BLaER1 (cell line): Measurements from ENCODE around the gene SREBF2.
"Not testable (repeated sequence)": the region's sequence is repeated elsewhere in the genome, so short reads cannot be mapped to it uniquely, and the experiment has no call there.

ENCODE experiments used
- H3K27ac ChIP-seq: shearing (Covaris generic); formaldehyde crosslinking; 2 replicates; pipeline ENCODE4 v1.8.1; 2022
- H3K27me3 ChIP-seq: shearing (Covaris generic); formaldehyde crosslinking; 2 replicates; pipeline ENCODE4 v1.8.1; 2022
- H3K36me3 ChIP-seq: shearing (Covaris generic); formaldehyde crosslinking; 2 replicates; pipeline ENCODE4 v1.8.1; 2022
- H3K4me1 ChIP-seq: shearing (Covaris generic); formaldehyde crosslinking; 2 replicates; pipeline ENCODE4 v1.8.1; 2022
- H3K4me2 ChIP-seq: shearing (Covaris generic); formaldehyde crosslinking; 2 replicates; pipeline ENCODE4 v1.8.1; 2022
- H3K4me3 ChIP-seq: shearing (Covaris generic); formaldehyde crosslinking; 2 replicates; pipeline ENCODE4 v1.8.1; 2022
- H3K9ac ChIP-seq: shearing (Covaris generic); formaldehyde crosslinking; 2 replicates; pipeline ENCODE4 v1.8.1; 2022
- H3K9me3 ChIP-seq: shearing (Covaris generic); formaldehyde crosslinking; 2 replicates; pipeline ENCODE4 v1.8.1; 2022
- H4K20me1 ChIP-seq: shearing (Covaris generic); formaldehyde crosslinking; 2 replicates; pipeline ENCODE4 v1.8.1; 2022
- Cebpa-rat ChIP-seq: shearing (Covaris generic); IDR thresholded peaks from 2 replicates; pipeline ENCODE4 v1.8.1; 2022

The SREBF2 gene

GRCh38 chr22:41936894-41937169 is 103.9 kb downstream of the SREBF2 start:
- Histone ChIP-seq H3K36me3 (peaks cover 14% of the 10 kb centered on the region), H3K4me3 (0 out of 2 replicates have a peak overlapping the region, but pooled peaks have one; percentile 12), H3K4me2 (peak overlapping the region; percentile 95), H3K9ac (peak overlapping the region; percentile 81), H3K4me1 (peaks cover 99% of the 10 kb centered on the region), H3K9me3 (no peaks in the 10 kb centered on the region), H3K27me3 (no peaks in the 10 kb centered on the region), H3K27ac (peak overlapping the region; percentile 91), H4K20me1 (peaks cover 7% of the 10 kb centered on the region; the same call in 1 of the 2 replicates)
- no peak for TF ChIP-seq Cebpa-rat

GRCh38 chr22:41939981-41940831 is 107.3 kb downstream of the SREBF2 start:
- Histone ChIP-seq H3K4me2 (peak overlapping the region; percentile 95), H3K9ac (peak overlapping the region; percentile 79), H3K36me3 (peaks cover 48% of the 10 kb centered on the region), H3K27ac (peak overlapping the region; percentile 81), H3K4me3 (peak overlapping the region; percentile 60), H4K20me1 (peaks cover 7% of the 10 kb centered on the region; the same call in 1 of the 2 replicates), H3K27me3 (no peaks in the 10 kb centered on the region), H3K4me1 (peaks cover 85% of the 10 kb centered on the region), H3K9me3 (no peaks in the 10 kb centered on the region)
- TF ChIP-seq Cebpa-rat: no peak

- Histone ChIP-seq H3K36me3 (peaks cover 49% of the 10 kb centered on the region), H3K27me3 (no peaks in the 10 kb centered on the region), H4K20me1 (peaks cover 7% of the 10 kb centered on the region; the same call in 1 of the 2 replicates), H3K9ac (peak overlapping the region; percentile 79), H3K4me1 (peaks cover 85% of the 10 kb centered on the region), H3K9me3 (no peaks in the 10 kb centered on the region), H3K4me3 (peak overlapping the region; percentile 44), H3K4me2 (peak overlapping the region; percentile 95), H3K27ac (peak overlapping the region; percentile 81)
- TF ChIP-seq Cebpa-rat: no peak
Measured at GRCh38 chr22:41940832-41941765, 108.2 kb downstream of the SREBF2 start.

- Histone ChIP-seq H4K20me1 (peaks cover 7% of the 10 kb centered on the region; the same call in 1 of the 2 replicates), H3K27me3 (no peaks in the 10 kb centered on the region; the same call in 1 of the 2 replicates), H3K9me3 (no peaks in the 10 kb centered on the region), H3K27ac (no peak overlapping the region), H3K9ac (peak overlapping the region; percentile 92; the same call in 1 of the 2 replicates), H3K4me1 (peaks cover 77% of the 10 kb centered on the region), H3K4me2 (peak overlapping the region; percentile 8; the same call in 1 of the 2 replicates), H3K36me3 (peaks cover 45% of the 10 kb centered on the region), H3K4me3 (no peak overlapping the region)
- no peak for TF ChIP-seq Cebpa-rat
Measured at GRCh38 chr22:41943661-41944209, 110.8 kb downstream of the SREBF2 start.

- Histone ChIP-seq H3K9ac (peak within 1 kb of the TSS; percentile 92), H3K9me3 (no peaks in the 10 kb centered on the region), H3K36me3 (peaks cover 35% of the 10 kb centered on the region), H3K4me2 (peak within 1 kb of the TSS; percentile 99), H3K4me1 (peaks cover 78% of the 10 kb centered on the region), H3K4me3 (peak within 1 kb of the TSS; percentile 91), H3K27me3 (no peaks in the 10 kb centered on the region; the same call in 1 of the 2 replicates), H3K27ac (peak within 1 kb of the TSS; percentile 88), H4K20me1 (no peaks in the 10 kb centered on the region)
- TF ChIP-seq Cebpa-rat: no peak
Measured at GRCh38 chr22:41946629-41947423, 113.9 kb downstream of the SREBF2 start, which contains the start of gene CENPM. Gene CENPM, minus strand, starts transcription at chr22:41947152. Its CDS starts 76 bp downstream, at chr22:41947076.

GRCh38 chr22:41947424-41948080 is 114.6 kb downstream of the SREBF2 start:
- H3K27me3 ChIP-seq: no peaks in the 10 kb centered on the region; the same call in 1 of the 2 replicates
- H3K27ac ChIP-seq: peak overlapping the region; percentile 88
- H3K9ac ChIP-seq: peak overlapping the region; percentile 92
- H4K20me1 ChIP-seq: no peaks in the 10 kb centered on the region
- H3K36me3 ChIP-seq: peaks cover 27% of the 10 kb centered on the region
- peak overlapping the region; percentile 99 for H3K4me2 ChIP-seq
- no peak for TF ChIP-seq Cebpa-rat
- peak overlapping the region; percentile 91 for H3K4me3 ChIP-seq
- H3K4me1 ChIP-seq: peaks cover 85% of the 10 kb centered on the region
- no peaks in the 10 kb centered on the region for H3K9me3 ChIP-seq

- no peaks in the 10 kb centered on the region for H4K20me1 ChIP-seq
- H3K27me3 ChIP-seq: no peaks in the 10 kb centered on the region; the same call in 1 of the 2 replicates
- no peaks in the 10 kb centered on the region for H3K9me3 ChIP-seq
- H3K36me3 ChIP-seq: peaks cover 21% of the 10 kb centered on the region
- H3K9ac ChIP-seq: peak overlapping the region; percentile 92
- peak overlapping the region; percentile 88; the same call in 1 of the 2 replicates for H3K27ac ChIP-seq
- H3K4me2 ChIP-seq: peak overlapping the region; percentile 99
- H3K4me1 ChIP-seq: peaks cover 91% of the 10 kb centered on the region
- peak overlapping the region; percentile 91; the same call in 1 of the 2 replicates for H3K4me3 ChIP-seq
- no peak for TF ChIP-seq Cebpa-rat
Measured at GRCh38 chr22:41948142-41948541, 115.2 kb downstream of the SREBF2 start.

GRCh38 chr22:41948928-41949296 is 116.0 kb downstream of the SREBF2 start:
- Histone ChIP-seq H3K4me3 (0 out of 2 replicates have a peak overlapping the region, but pooled peaks have one; percentile 31), H3K36me3 (peaks cover 14% of the 10 kb centered on the region), H3K9ac (peak overlapping the region; percentile 50; the same call in 1 of the 2 replicates), H3K4me1 (peaks cover 90% of the 10 kb centered on the region), H3K4me2 (peak overlapping the region; percentile 99)
- H3K27ac ChIP-seq, H3K27me3 ChIP-seq, H4K20me1 ChIP-seq, H3K9me3 ChIP-seq: not testable (repeated sequence)
